SJSA1 (cell line): ENCODE results near the gene FCAMR. TPM values are rescaled to one million over a fixed set of nuclear protein-coding genes. Genes with fewer than 3 reads are reported as not detected.

Experiments
- DNase-seq, 2 experiments: peaks; one replicate each; pipeline ENCODE4 v3.0.0-alpha.2; 2015 to 2020; ENCODE audit warnings: low spot score in 2 of 2, low read depth in 1 of 2
- H3K27ac ChIP-seq: fragments of 250-450 bp; sonication (Bioruptor Pico); 2 replicates; pipeline ENCODE4 v1.5.1; 2020; ENCODE audit warnings: mild to moderate bottlenecking, moderate library complexity
- H3K27me3 ChIP-seq: fragments of 250-450 bp; sonication (Bioruptor Pico); replicated peaks from 2 replicates; pipeline ENCODE4 v1.5.1; 2020; ENCODE audit warnings: mild to moderate bottlenecking, moderate library complexity
- H3K36me3 ChIP-seq: fragments of 250-450 bp; sonication (Bioruptor Pico); 2 replicates; pipeline ENCODE4 v1.5.1; 2020; ENCODE audit warnings: mild to moderate bottlenecking
- H3K4me1 ChIP-seq: fragments of 250-450 bp; sonication (Bioruptor Pico); replicated peaks from 2 replicates; pipeline ENCODE4 v1.6.1; 2021; ENCODE audit warnings: mild to moderate bottlenecking
- H3K4me3 ChIP-seq: fragments of 250-450 bp; sonication (Bioruptor Pico); 2 replicates; pipeline ENCODE4 v1.5.1; 2020; ENCODE audit warnings: mild to moderate bottlenecking
- H3K9me3 ChIP-seq: fragments of 250-450 bp; sonication (Bioruptor Pico); replicated peaks from 2 replicates; pipeline ENCODE4 v1.5.1; 2020; ENCODE audit warnings: mild to moderate bottlenecking
- total RNA-seq: library from RNA; depleted of rRNA; stranded (reverse); fragments of >200 nt; shearing (Covaris generic); gene quantifications from 2 replicates; pipeline ENCODE4 v1.2.3, GENCODE V29; 2014

Gene FCAMR
- total RNA-seq, 1 experiment from 2014 or later, result not detected

- DNase-seq, result no peak
- Histone ChIP-seq H3K4me1 (no peaks in the 10 kb centered on the region), H3K9me3 (no peaks in the 10 kb centered on the region), H3K4me3 (no peak overlapping the region), H3K27me3 (no peaks in the 10 kb centered on the region), H3K36me3 (no peaks in the 10 kb centered on the region), H3K27ac (no peak overlapping the region)
Measured at GRCh38 chr1:206960676-206961386, 9.4 kb downstream of the FCAMR start.

GRCh38 chr1:206958144-206958543, 12.1 kb downstream of the FCAMR start:
- Histone ChIP-seq H3K9me3 (no peaks in the 10 kb centered on the region), H3K27me3 (no peaks in the 10 kb centered on the region), H3K4me3 (no peak overlapping the region), H3K4me1 (no peaks in the 10 kb centered on the region), H3K27ac (no peak overlapping the region), H3K36me3 (no peaks in the 10 kb centered on the region)
- DNase-seq, result no peak

- no peaks in the 10 kb centered on the region for H3K36me3 ChIP-seq
- H3K9me3 ChIP-seq, result no peaks in the 10 kb centered on the region
- no peaks in the 10 kb centered on the region for H3K27me3 ChIP-seq
- H3K4me3 ChIP-seq, result no peak overlapping the region
- DNase-seq, result no peak
- no peak overlapping the region for H3K27ac ChIP-seq
- no peaks in the 10 kb centered on the region for H3K4me1 ChIP-seq
Measured at GRCh38 chr1:206957639-206958038, 12.6 kb downstream of the FCAMR start.

- Histone ChIP-seq H3K27ac (no peak overlapping the region), H3K36me3 (no peaks in the 10 kb centered on the region)
- no peak for DNase-seq
Measured at GRCh38 chr1:206955476-206956451, 14.5 kb downstream of the FCAMR start.

GRCh38 chr1:206954459-206955342, 15.6 kb downstream of the FCAMR start:
- Histone ChIP-seq H3K36me3 (no peaks in the 10 kb centered on the region), H3K27ac (no peak overlapping the region), H3K4me3 (no peak overlapping the region), H3K4me1 (0 out of 2 replicates have a peak, but pooled peaks cover 4% of the 10 kb centered on the region), H3K27me3 (no peaks in the 10 kb centered on the region), H3K9me3 (no peaks in the 10 kb centered on the region)
- no peak for DNase-seq

More at GRCh38 chr1:206955476-206956451, 14.5 kb downstream of the FCAMR start:
- Histone ChIP-seq H3K4me3 (no peak overlapping the region), H3K4me1 (0 out of 2 replicates have a peak, but pooled peaks cover 4% of the 10 kb centered on the region), H3K27me3 (no peaks in the 10 kb centered on the region), H3K9me3 (no peaks in the 10 kb centered on the region)

GRCh38 chr1:206953626-206954025, 16.6 kb downstream of the FCAMR start:
- H3K27me3 ChIP-seq, result no peaks in the 10 kb centered on the region
- 0 out of 2 replicates have a peak, but pooled peaks cover 4% of the 10 kb centered on the region for H3K4me1 ChIP-seq

GRCh38 chr1:206953126-206953525, 17.1 kb downstream of the FCAMR start:
- DNase-seq, result no peak
- H3K27ac ChIP-seq, result no peak overlapping the region
- no peak overlapping the region for H3K4me3 ChIP-seq
- no peaks in the 10 kb centered on the region for H3K36me3 ChIP-seq
- no peaks in the 10 kb centered on the region for H3K9me3 ChIP-seq
- no peaks in the 10 kb centered on the region for H3K27me3 ChIP-seq
- H3K4me1 ChIP-seq, result 0 out of 2 replicates have a peak, but pooled peaks cover 4% of the 10 kb centered on the region

More at GRCh38 chr1:206953626-206954025, 16.6 kb downstream of the FCAMR start:
- Histone ChIP-seq H3K9me3 (no peaks in the 10 kb centered on the region), H3K36me3 (no peaks in the 10 kb centered on the region), H3K4me3 (no peak overlapping the region), H3K27ac (no peak overlapping the region)
- no peak for DNase-seq

GRCh38 chr1:206952171-206952570, 18.1 kb downstream of the FCAMR start:
- no peaks in the 10 kb centered on the region for H3K9me3 ChIP-seq
- DNase-seq, result no peak
- no peak overlapping the region for H3K27ac ChIP-seq
- no peak overlapping the region for H3K4me3 ChIP-seq
- H3K36me3 ChIP-seq, result no peaks in the 10 kb centered on the region
- H3K27me3 ChIP-seq, result no peaks in the 10 kb centered on the region
- H3K4me1 ChIP-seq, result 0 out of 2 replicates have a peak, but pooled peaks cover 4% of the 10 kb centered on the region

GRCh38 chr1:206951318-206952100, 18.8 kb downstream of the FCAMR start:
- Histone ChIP-seq H3K4me1 (0 out of 2 replicates have a peak, but pooled peaks cover 4% of the 10 kb centered on the region), H3K36me3 (no peaks in the 10 kb centered on the region), H3K27me3 (no peaks in the 10 kb centered on the region), H3K4me3 (no peak overlapping the region), H3K27ac (no peak overlapping the region), H3K9me3 (no peaks in the 10 kb centered on the region)
- DNase-seq, result no peak

- no peaks in the 10 kb centered on the region for H3K9me3 ChIP-seq
- H3K4me3 ChIP-seq, result no peak overlapping the region
- no peak for DNase-seq
- H3K4me1 ChIP-seq, result 0 out of 2 replicates have a peak, but pooled peaks cover 4% of the 10 kb centered on the region
- no peaks in the 10 kb centered on the region for H3K27me3 ChIP-seq
- no peak overlapping the region for H3K27ac ChIP-seq
- H3K36me3 ChIP-seq, result no peaks in the 10 kb centered on the region
Measured at GRCh38 chr1:206949641-206950040, 20.6 kb downstream of the FCAMR start.

GRCh38 chr1:206949208-206949607, 21.1 kb downstream of the FCAMR start:
- H3K9me3 ChIP-seq, result no peaks in the 10 kb centered on the region
- no peak for DNase-seq
- H3K4me3 ChIP-seq, result no peak overlapping the region
- no peaks in the 10 kb centered on the region for H3K27me3 ChIP-seq
- H3K4me1 ChIP-seq, result 0 out of 2 replicates have a peak, but pooled peaks cover 4% of the 10 kb centered on the region
- no peaks in the 10 kb centered on the region for H3K36me3 ChIP-seq
- H3K27ac ChIP-seq, result no peak overlapping the region

- H3K27ac ChIP-seq, result no peak overlapping the region
- no peak overlapping the region for H3K4me3 ChIP-seq
- DNase-seq, result peak in 1 of 2 experiments; percentile 31
- H3K4me1 ChIP-seq, result 0 out of 2 replicates have a peak, but pooled peaks cover 1% of the 10 kb centered on the region
- H3K36me3 ChIP-seq, result no peaks in the 10 kb centered on the region
- no peaks in the 10 kb centered on the region for H3K27me3 ChIP-seq
- H3K9me3 ChIP-seq, result no peaks in the 10 kb centered on the region
Measured at GRCh38 chr1:206947255-206947654, 23.0 kb downstream of the FCAMR start.
